B cell (primary cell): Measurements from ENCODE around the gene SMCO2. TPM values are rescaled to one million over a fixed set of nuclear protein-coding genes. Genes with fewer than 3 reads are reported as not detected.

Experiments
- ATAC-seq: fragments of 200-7000 bp; cut with Tn5 transposase; one replicate; pipeline ENCODE4 v1.10.0; 2021; ENCODE audit warnings: low read depth, mild to moderate bottlenecking, moderate number of reproducible peaks, moderate library complexity
- CTCF ChIA-PET: fragments of 350-600 bp; sonication (Branson Sonifier 250); formaldehyde crosslinking; loops from one replicate; lab custom pipeline; 2021; ENCODE audit warnings: antibody characterized with exemption, inconsistent platforms; lab: Charles Lee
- POLR2A ChIA-PET: fragments of 350-600 bp; sonication (Branson Sonifier 250); formaldehyde crosslinking; loops from one replicate; lab custom pipeline; 2021; ENCODE audit warnings: antibody characterized with exemption; lab: Charles Lee
- DNase-seq: peaks from one replicate; pipeline ENCODE4 v3.0.0; 2013
- H2AFZ ChIP-seq: 2 replicates; pipeline ENCODE4 v1.6.1; 2012; ENCODE audit warnings: mild to moderate bottlenecking, low read depth, low read length; ENCODE audit not compliant: insufficient read depth, poor library complexity, severe bottlenecking
- H3K27ac ChIP-seq, 2 donors: 1 replicate in 1 of 2; 2 replicates in 1 of 2; pipeline ENCODE4 v1.5.1; 2012 to 2013; ENCODE audit warnings: low read length in 2 of 2, mild to moderate bottlenecking in 2 of 2, moderate library complexity in 1 of 2
- H3K27me3 ChIP-seq, 4 experiments: fragments of 200-600 bp in 1 of 4; sonication (generic) in 1 of 4; replicated peaks in 1 of 4; 1 replicate in 2 of 4; 2 replicates in 2 of 4; pipeline versions ENCODE4 v1.6.1 to v1.7.0; 2013 to 2016; ENCODE audit warnings: low read length in 3 of 4, mild to moderate bottlenecking in 2 of 4, mixed read lengths in 1 of 4, moderate library complexity in 1 of 4; ENCODE audit not compliant: insufficient read depth in 4 of 4, control insufficient read depth in 3 of 4; ENCODE audit errors: control extremely low read depth in 1 of 4
- H3K36me3 ChIP-seq, 2 experiments: replicated peaks in 1 of 2; 1 replicate in 1 of 2; 2 replicates in 1 of 2; pipeline versions ENCODE4 v1.6.1 to v1.7.1; 2013; ENCODE audit warnings: low read length in 1 of 2; ENCODE audit not compliant: insufficient read depth in 2 of 2, control insufficient read depth in 1 of 2; ENCODE audit errors: control extremely low read depth in 1 of 2, extremely low read depth in 1 of 2
- H3K4me1 ChIP-seq, 2 donors: fragments of 200-600 bp in 1 of 2; sonication (generic) in 1 of 2; 1 replicate in 1 of 2; 2 replicates in 1 of 2; pipeline versions ENCODE4 v1.5.1 to v1.6.1; 2013 to 2017; ENCODE audit warnings: low read length in 2 of 2; ENCODE audit not compliant: control insufficient read depth in 2 of 2, insufficient read depth in 2 of 2
- H3K4me2 ChIP-seq: replicated peaks from 2 replicates; pipeline ENCODE3; 2012; ENCODE audit warnings: mild to moderate bottlenecking, low read depth, low read length; ENCODE audit not compliant: poor library complexity, severe bottlenecking
- H3K4me3 ChIP-seq, 5 experiments: fragments of 200-600 bp in 1 of 5; sonication (generic) in 1 of 5; 1 replicate in 3 of 5; 2 replicates in 2 of 5; pipeline versions ENCODE4 v1.5.1 to v1.7.0; 2011 to 2016; ENCODE audit warnings: low read length in 4 of 5, mild to moderate bottlenecking in 4 of 5, low read depth in 2 of 5, control low read depth in 1 of 5, moderate library complexity in 1 of 5; ENCODE audit not compliant: insufficient read depth in 1 of 5; ENCODE audit errors: control extremely low read depth in 1 of 5, extremely low read depth in 1 of 5
- H3K79me2 ChIP-seq: fragments of 200-600 bp; sonication (generic); one replicate; pipeline ENCODE4 v1.6.0; 2016; ENCODE audit warnings: low read length; ENCODE audit not compliant: control insufficient read depth, insufficient read depth
- H3K9ac ChIP-seq: fragments of 200-600 bp; sonication (generic); 2 replicates; pipeline ENCODE4 v1.6.1; 2017; ENCODE audit warnings: mild to moderate bottlenecking, low read length, moderate library complexity
- H3K9me3 ChIP-seq, 3 donors: one replicate each; pipeline versions ENCODE4 v1.6.1 to v1.7.1; 2013; ENCODE audit warnings: low read length in 2 of 3; ENCODE audit not compliant: control insufficient read depth in 2 of 3, insufficient read depth in 1 of 3; ENCODE audit errors: control extremely low read depth in 1 of 3
- H4K20me1 ChIP-seq: 2 replicates; pipeline ENCODE4 v1.6.0; 2012; ENCODE audit warnings: mild to moderate bottlenecking, low read length; ENCODE audit not compliant: insufficient read depth, control insufficient read depth, poor library complexity, severe bottlenecking
- H3K27ac Mint-ChIP-seq: one replicate; pipeline ENCODE4 v1.8.0; 2021; ENCODE audit warnings: mixed read lengths
- H3K27me3 Mint-ChIP-seq: one replicate; pipeline ENCODE4 v1.8.0; 2021; ENCODE audit warnings: mixed read lengths
- H3K4me1 Mint-ChIP-seq: one replicate; pipeline ENCODE4 v1.8.0; 2021; ENCODE audit warnings: mixed read lengths
- H3K4me3 Mint-ChIP-seq: one replicate; pipeline ENCODE4 v1.8.0; 2021; ENCODE audit warnings: mixed read lengths
- H3K9me3 Mint-ChIP-seq: one replicate; pipeline ENCODE4 v1.8.0; 2022; ENCODE audit warnings: mixed read lengths; ENCODE audit not compliant: insufficient read depth
- EZH2 ChIP-seq: IDR thresholded peaks from 2 replicates; pipeline ENCODE4 v1.6.1; 2012; ENCODE audit warnings: borderline replicate concordance, low read depth, mild to moderate bottlenecking, moderate library complexity, low read length; ENCODE audit not compliant: insufficient read depth, poor library complexity, severe bottlenecking
- WGBS: methylation state at CpG from one replicate; pipeline ENCODE4 v1.1.5; 2013; ENCODE audit warnings: missing lambda C conversion rate; ENCODE audit not compliant: insufficient coverage; 5-methylcytosine and 5-hydroxymethylcytosine counted together
- intact Hi-C: fragments of 100-400 bp; cut with micrococcal nuclease; formaldehyde crosslinking; loops from one replicate; pipeline ENCODE4 v1.10.0; 2022
- polyA plus RNA-seq: library from polyadenylated mRNA; depleted of rRNA; stranded (reverse); fragments of >200 nt; gene quantifications from 2 replicates; pipeline ENCODE4 v1.2.3, GENCODE V29; 2012
- total RNA-seq, 2 donors: library from RNA; stranded (reverse); fragments of 120-200 nt in 1 of 2; gene quantifications; 1 replicate in 1 of 2; 2 replicates in 1 of 2; pipeline versions ENCODE4 v1.2.3 to v1.2.4, GENCODE V29; 2013 to 2022
- TF ChIP-seq, protein P1 (sequence below): fragments of 200-600 bp; IDR thresholded peaks from one replicate; pipeline ENCODE4 v1.8.0; 2022; ENCODE audit warnings: antibody characterized with exemption, mild to moderate bottlenecking

Gene SMCO2
- total and polyA plus RNA-seq, 2 donors (not counting 1 experiment from before 2014, with no cell fraction given): 0.15 TPM; not detected in 1

GRCh38 chr12:27462851-27463250, 16.3 kb downstream of the SMCO2 start:
- H3K4me1 ChIP-seq: peaks cover 5 to 7% of the 10 kb centered on the region in 2 donors
- Mint-ChIP-seq H3K4me3 (no peak overlapping the region), H3K4me1 (peaks cover 10% of the 10 kb centered on the region), H3K27me3 (peaks cover 13% of the 10 kb centered on the region), H3K9me3 (peaks cover 3% of the 10 kb centered on the region), H3K27ac (no peak overlapping the region)
- ChIA-PET POLR2A (no interaction called here), CTCF (no interaction called here)
- H3K27ac ChIP-seq: no peak overlapping the region
- WGBS: 92% methylated on average over 2 of the region's 8 CpGs
- no peak for DNase-seq
- ATAC-seq: no peak
- no peaks in the 10 kb centered on the region for H4K20me1 ChIP-seq
- H2AFZ ChIP-seq: no peak overlapping the region
- TF ChIP-seq, protein P1, sequence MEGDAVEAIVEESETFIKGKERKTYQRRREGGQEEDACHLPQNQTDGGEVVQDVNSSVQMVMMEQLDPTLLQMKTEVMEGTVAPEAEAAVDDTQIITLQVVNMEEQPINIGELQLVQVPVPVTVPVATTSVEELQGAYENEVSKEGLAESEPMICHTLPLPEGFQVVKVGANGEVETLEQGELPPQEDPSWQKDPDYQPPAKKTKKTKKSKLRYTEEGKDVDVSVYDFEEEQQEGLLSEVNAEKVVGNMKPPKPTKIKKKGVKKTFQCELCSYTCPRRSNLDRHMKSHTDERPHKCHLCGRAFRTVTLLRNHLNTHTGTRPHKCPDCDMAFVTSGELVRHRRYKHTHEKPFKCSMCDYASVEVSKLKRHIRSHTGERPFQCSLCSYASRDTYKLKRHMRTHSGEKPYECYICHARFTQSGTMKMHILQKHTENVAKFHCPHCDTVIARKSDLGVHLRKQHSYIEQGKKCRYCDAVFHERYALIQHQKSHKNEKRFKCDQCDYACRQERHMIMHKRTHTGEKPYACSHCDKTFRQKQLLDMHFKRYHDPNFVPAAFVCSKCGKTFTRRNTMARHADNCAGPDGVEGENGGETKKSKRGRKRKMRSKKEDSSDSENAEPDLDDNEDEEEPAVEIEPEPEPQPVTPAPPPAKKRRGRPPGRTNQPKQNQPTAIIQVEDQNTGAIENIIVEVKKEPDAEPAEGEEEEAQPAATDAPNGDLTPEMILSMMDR: no peak
- TF ChIP-seq EZH2: no peak
- intact Hi-C loops: no loop called here
- H3K79me2 ChIP-seq: no peaks in the 10 kb centered on the region
- H3K4me3 ChIP-seq: no peak overlapping the region
- no peaks in the 10 kb centered on the region for H3K36me3 ChIP-seq
- peaks cover 0 to 8% (median 5%) of the 10 kb centered on the region in 4 experiments for H3K27me3 ChIP-seq
- no peak overlapping the region for H3K4me2 ChIP-seq
- no peak overlapping the region for H3K9ac ChIP-seq
- no peaks in the 10 kb centered on the region for H3K9me3 ChIP-seq

GRCh38 chr12:27463511-27464219, 17.1 kb downstream of the SMCO2 start:
- H4K20me1 ChIP-seq: no peaks in the 10 kb centered on the region
- H3K9ac ChIP-seq: no peak overlapping the region
- H3K9me3 Mint-ChIP-seq: peaks cover 3% of the 10 kb centered on the region
- peaks cover 9 to 11% of the 10 kb centered on the region in 2 donors for H3K4me1 ChIP-seq
- H3K4me2 ChIP-seq: no peak overlapping the region
- WGBS: 87% methylated on average over 4 of the region's 11 CpGs
- no peaks in the 10 kb centered on the region for H3K9me3 ChIP-seq
- ATAC-seq (no peak), DNase-seq (no peak)
- ChIA-PET CTCF (no interaction called here), POLR2A (no interaction called here)
- no peaks in the 10 kb centered on the region for H3K36me3 ChIP-seq
- no peak overlapping the region for H2AFZ ChIP-seq
- H3K27ac ChIP-seq: no peak overlapping the region
- TF ChIP-seq EZH2: no peak
- TF ChIP-seq, protein P1: no peak
- H3K79me2 ChIP-seq: no peaks in the 10 kb centered on the region
- peaks cover 13% of the 10 kb centered on the region for H3K27me3 Mint-ChIP-seq
- no peak overlapping the region for H3K4me3 ChIP-seq
- intact Hi-C loops: no loop called here
- peaks cover 0 to 8% (median 5%) of the 10 kb centered on the region in 4 experiments for H3K27me3 ChIP-seq
- H3K4me3 Mint-ChIP-seq: no peak overlapping the region
- H3K4me1 Mint-ChIP-seq: peaks cover 14% of the 10 kb centered on the region
- no peak overlapping the region for H3K27ac Mint-ChIP-seq
